ENCODE measurements around the gene SORT1. TPM values are rescaled to one million over a fixed set of nuclear protein-coding genes. Genes with fewer than 3 reads are reported as not detected.

SORT1 gene
- total and polyA plus RNA-seq, 2 of the 13 experiments (the other 11 are each of a cell fraction or from before 2014, with no cell fraction given): 32.4 to 93.0 TPM

DNA sequence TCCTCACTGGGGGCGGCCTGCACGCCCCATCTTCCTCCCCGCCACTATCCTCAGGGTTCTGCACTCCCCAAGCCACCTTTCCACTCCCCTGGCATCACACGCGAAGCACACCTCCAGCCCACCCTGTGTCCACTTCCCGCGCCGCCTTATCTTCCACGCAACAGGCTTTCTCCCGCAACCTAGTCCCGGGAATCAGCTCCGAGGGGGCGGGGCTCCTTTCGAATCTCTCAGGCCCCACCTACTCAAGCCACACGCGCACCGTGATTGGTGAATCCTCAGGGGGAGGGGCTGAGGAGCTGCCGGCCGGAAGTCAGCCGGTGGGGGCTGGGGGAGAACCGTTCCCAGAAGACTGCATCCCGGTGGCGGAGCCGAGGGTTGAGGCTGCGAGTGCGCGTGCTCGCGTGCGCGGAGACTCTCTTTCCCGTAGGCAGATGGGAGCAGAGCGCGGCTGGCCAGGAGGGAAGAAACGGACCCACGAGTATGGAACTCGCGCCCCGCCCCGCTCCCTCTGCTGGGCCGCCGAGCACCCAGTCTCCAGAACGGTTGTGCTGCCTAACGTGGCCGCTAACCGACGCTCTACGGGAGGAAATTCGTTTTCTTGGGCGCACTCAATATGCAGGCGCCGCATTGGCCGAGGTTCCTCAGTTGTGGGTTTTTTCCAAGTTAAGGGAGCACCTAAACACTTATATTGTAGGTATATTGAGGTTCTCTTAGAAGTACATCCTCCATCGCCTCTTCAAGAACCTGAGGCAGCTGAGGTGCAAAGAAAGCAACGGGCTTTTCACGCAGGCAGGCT, 114.6 kb downstream of the SORT1 start, which contains the start of gene PSRC1 (continued):
- TF ChIP-seq, protein P1, sequence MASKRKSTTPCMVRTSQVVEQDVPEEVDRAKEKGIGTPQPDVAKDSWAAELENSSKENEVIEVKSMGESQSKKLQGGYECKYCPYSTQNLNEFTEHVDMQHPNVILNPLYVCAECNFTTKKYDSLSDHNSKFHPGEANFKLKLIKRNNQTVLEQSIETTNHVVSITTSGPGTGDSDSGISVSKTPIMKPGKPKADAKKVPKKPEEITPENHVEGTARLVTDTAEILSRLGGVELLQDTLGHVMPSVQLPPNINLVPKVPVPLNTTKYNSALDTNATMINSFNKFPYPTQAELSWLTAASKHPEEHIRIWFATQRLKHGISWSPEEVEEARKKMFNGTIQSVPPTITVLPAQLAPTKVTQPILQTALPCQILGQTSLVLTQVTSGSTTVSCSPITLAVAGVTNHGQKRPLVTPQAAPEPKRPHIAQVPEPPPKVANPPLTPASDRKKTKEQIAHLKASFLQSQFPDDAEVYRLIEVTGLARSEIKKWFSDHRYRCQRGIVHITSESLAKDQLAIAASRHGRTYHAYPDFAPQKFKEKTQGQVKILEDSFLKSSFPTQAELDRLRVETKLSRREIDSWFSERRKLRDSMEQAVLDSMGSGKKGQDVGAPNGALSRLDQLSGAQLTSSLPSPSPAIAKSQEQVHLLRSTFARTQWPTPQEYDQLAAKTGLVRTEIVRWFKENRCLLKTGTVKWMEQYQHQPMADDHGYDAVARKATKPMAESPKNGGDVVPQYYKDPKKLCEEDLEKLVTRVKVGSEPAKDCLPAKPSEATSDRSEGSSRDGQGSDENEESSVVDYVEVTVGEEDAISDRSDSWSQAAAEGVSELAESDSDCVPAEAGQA (IDR thresholded peaks at IDR 0.05; ENCODE audit: low read depth): peak; percentile 31; the same call in 1 of the 2 replicates
- TF ChIP-seq, protein P1 (CRISPR knock-in tag; IDR thresholded peaks at IDR 0.05; ENCODE audit: borderline replicate concordance): no peak
- TF ChIP-seq ZSCAN31 (CRISPR knock-in tag; IDR thresholded peaks at IDR 0.05; ENCODE audit: low read depth) (peak; percentile 70; the same call in 1 of the 2 replicates), RARG (CRISPR knock-in tag; IDR thresholded peaks at IDR 0.05; ENCODE audit: low read depth) (no peak), NR2F1 (CRISPR knock-in tag; IDR thresholded peaks at IDR 0.05) (no peak), PLRG1 (conservative IDR thresholded peaks at IDR 0.05) (no peak), ZNF790 (CRISPR knock-in tag; IDR thresholded peaks at IDR 0.05; ENCODE audit: borderline replicate concordance) (no peak), ZNF713 (CRISPR knock-in tag; IDR thresholded peaks at IDR 0.05) (0 out of 2 replicates have a peak, but pooled peaks have one; percentile 49), FOXA3 (CRISPR knock-in tag; IDR thresholded peaks at IDR 0.05) (peak; percentile 61), ZNF24 (IDR thresholded peaks at IDR 0.05) (no peak), ZNF383 (CRISPR knock-in tag; IDR thresholded peaks at IDR 0.05; ENCODE audit: borderline replicate concordance) (no peak), XBP1 (CRISPR knock-in tag; IDR thresholded peaks at IDR 0.05) (no peak), POGZ (CRISPR knock-in tag; IDR thresholded peaks at IDR 0.05) (peak; percentile 81), BRD4 (CRISPR knock-in tag; IDR thresholded peaks at IDR 0.05) (no peak)
- TF ChIP-seq, protein P2, sequence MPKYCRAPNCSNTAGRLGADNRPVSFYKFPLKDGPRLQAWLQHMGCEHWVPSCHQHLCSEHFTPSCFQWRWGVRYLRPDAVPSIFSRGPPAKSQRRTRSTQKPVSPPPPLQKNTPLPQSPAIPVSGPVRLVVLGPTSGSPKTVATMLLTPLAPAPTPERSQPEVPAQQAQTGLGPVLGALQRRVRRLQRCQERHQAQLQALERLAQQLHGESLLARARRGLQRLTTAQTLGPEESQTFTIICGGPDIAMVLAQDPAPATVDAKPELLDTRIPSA (CRISPR knock-in tag; IDR thresholded peaks at IDR 0.05; ENCODE audit: borderline replicate concordance): no peak; the same call in 1 of the 2 replicates
- TF ChIP-seq, protein P3, sequence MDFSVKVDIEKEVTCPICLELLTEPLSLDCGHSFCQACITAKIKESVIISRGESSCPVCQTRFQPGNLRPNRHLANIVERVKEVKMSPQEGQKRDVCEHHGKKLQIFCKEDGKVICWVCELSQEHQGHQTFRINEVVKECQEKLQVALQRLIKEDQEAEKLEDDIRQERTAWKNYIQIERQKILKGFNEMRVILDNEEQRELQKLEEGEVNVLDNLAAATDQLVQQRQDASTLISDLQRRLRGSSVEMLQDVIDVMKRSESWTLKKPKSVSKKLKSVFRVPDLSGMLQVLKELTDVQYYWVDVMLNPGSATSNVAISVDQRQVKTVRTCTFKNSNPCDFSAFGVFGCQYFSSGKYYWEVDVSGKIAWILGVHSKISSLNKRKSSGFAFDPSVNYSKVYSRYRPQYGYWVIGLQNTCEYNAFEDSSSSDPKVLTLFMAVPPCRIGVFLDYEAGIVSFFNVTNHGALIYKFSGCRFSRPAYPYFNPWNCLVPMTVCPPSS (IDR thresholded peaks at IDR 0.05): no peak
- TF ChIP-seq, protein P4, sequence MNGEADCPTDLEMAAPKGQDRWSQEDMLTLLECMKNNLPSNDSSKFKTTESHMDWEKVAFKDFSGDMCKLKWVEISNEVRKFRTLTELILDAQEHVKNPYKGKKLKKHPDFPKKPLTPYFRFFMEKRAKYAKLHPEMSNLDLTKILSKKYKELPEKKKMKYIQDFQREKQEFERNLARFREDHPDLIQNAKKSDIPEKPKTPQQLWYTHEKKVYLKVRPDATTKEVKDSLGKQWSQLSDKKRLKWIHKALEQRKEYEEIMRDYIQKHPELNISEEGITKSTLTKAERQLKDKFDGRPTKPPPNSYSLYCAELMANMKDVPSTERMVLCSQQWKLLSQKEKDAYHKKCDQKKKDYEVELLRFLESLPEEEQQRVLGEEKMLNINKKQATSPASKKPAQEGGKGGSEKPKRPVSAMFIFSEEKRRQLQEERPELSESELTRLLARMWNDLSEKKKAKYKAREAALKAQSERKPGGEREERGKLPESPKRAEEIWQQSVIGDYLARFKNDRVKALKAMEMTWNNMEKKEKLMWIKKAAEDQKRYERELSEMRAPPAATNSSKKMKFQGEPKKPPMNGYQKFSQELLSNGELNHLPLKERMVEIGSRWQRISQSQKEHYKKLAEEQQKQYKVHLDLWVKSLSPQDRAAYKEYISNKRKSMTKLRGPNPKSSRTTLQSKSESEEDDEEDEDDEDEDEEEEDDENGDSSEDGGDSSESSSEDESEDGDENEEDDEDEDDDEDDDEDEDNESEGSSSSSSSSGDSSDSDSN (CRISPR knock-in tag; IDR thresholded peaks at IDR 0.05): peak; percentile 92
- TF ChIP-seq, protein P5, sequence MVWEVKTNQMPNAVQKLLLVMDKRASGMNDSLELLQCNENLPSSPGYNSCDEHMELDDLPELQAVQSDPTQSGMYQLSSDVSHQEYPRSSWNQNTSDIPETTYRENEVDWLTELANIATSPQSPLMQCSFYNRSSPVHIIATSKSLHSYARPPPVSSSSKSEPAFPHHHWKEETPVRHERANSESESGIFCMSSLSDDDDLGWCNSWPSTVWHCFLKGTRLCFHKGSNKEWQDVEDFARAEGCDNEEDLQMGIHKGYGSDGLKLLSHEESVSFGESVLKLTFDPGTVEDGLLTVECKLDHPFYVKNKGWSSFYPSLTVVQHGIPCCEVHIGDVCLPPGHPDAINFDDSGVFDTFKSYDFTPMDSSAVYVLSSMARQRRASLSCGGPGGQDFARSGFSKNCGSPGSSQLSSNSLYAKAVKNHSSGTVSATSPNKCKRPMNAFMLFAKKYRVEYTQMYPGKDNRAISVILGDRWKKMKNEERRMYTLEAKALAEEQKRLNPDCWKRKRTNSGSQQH (CRISPR knock-in tag; IDR thresholded peaks at IDR 0.05; ENCODE audit: low read depth): 0 out of 2 replicates have a peak, but pooled peaks have one; percentile 9
